SK-N-SH (cell line): ENCODE data around the gene SLC12A3. TPM values are rescaled to one million over a fixed set of nuclear protein-coding genes. Genes with fewer than 3 reads are reported as not detected.

ENCODE experiments used
- CTCF ChIA-PET: fragments of 300-600, 350-600 bp; formaldehyde crosslinking; extraction: SDS; loops from one replicate; lab custom pipeline; 2021; lab: Yijun Ruan, JAX
- POLR2A ChIA-PET: fragments of 350-600 bp; sonication (Branson Sonifier 250); formaldehyde crosslinking; extraction: SDS; loops from one replicate; lab custom pipeline; 2020; ENCODE audit warnings: antibody characterized with exemption, inconsistent platforms; lab: Yijun Ruan, JAX
- DNase-seq: peaks from one replicate; pipeline ENCODE4 v3.0.0; 2012
- H2AFZ ChIP-seq: fragments of 200-600 bp; sonication (generic); 2 replicates; pipeline ENCODE4 v1.8.1; 2016; ENCODE audit warnings: antibody characterized with exemption, mild to moderate bottlenecking, low read depth
- H3F3A ChIP-seq: fragments of 200-600 bp; sonication (generic); replicated peaks from 2 replicates; pipeline ENCODE3; 2016; ENCODE audit warnings: antibody characterized with exemption, mild to moderate bottlenecking; ENCODE audit not compliant: insufficient read depth
- H3K27ac ChIP-seq, 2 experiments: fragments of 200-500 bp in 1 of 2; fragments of 200-600 bp in 1 of 2; sonication (Bioruptor generic) in 1 of 2; sonication (generic), shearing (Covaris generic) in 1 of 2; 2 replicates each; pipeline versions ENCODE4 v1.5.1 to v1.6.1; 2014 to 2016; ENCODE audit warnings: low read depth in 2 of 2, inconsistent platforms in 1 of 2, low read length in 1 of 2, mild to moderate bottlenecking in 1 of 2, mixed read lengths in 1 of 2
- H3K27me3 ChIP-seq: fragments of 200-600 bp; sonication (generic), shearing (Covaris generic); 2 replicates; pipeline ENCODE4 v1.6.1; 2016; ENCODE audit warnings: mixed run types; ENCODE audit not compliant: insufficient read depth
- H3K36me3 ChIP-seq, 2 experiments: fragments of 200-500 bp in 1 of 2; fragments of 200-600 bp in 1 of 2; sonication (Bioruptor generic) in 1 of 2; sonication (generic) in 1 of 2; replicated peaks in 1 of 2; 2 replicates each; pipeline versions ENCODE3 to v1.5.1; 2014 to 2016; ENCODE audit warnings: low read length in 1 of 2, mild to moderate bottlenecking in 1 of 2; ENCODE audit not compliant: insufficient read depth in 2 of 2, control insufficient read depth in 1 of 2
- H3K4me1 ChIP-seq, 2 experiments: fragments of 200-500 bp in 1 of 2; fragments of 200-600 bp in 1 of 2; sonication (Bioruptor generic) in 1 of 2; sonication (generic), shearing (Covaris generic) in 1 of 2; 2 replicates each; pipeline versions ENCODE4 v1.5.1 to v1.6.1; 2014 to 2016; ENCODE audit warnings: low read depth in 1 of 2, low read length in 1 of 2, mixed run types in 1 of 2; ENCODE audit not compliant: insufficient read depth in 2 of 2, control insufficient read depth in 1 of 2
- H3K4me2 ChIP-seq: fragments of 200-600 bp; sonication (generic), shearing (Covaris generic); 2 replicates; pipeline ENCODE4 v1.6.1; 2017; ENCODE audit warnings: mixed run types
- H3K4me3 ChIP-seq, 2 experiments: fragments of 200-500 bp in 1 of 2; fragments of 200-600 bp in 1 of 2; sonication (Bioruptor generic) in 1 of 2; sonication (generic), shearing (Covaris generic) in 1 of 2; 2 replicates each; pipeline versions ENCODE4 v1.5.1 to v1.8.1; 2014 to 2016; ENCODE audit warnings: low read depth in 2 of 2, inconsistent platforms in 1 of 2, low read length in 1 of 2, mild to moderate bottlenecking in 1 of 2, mixed read lengths in 1 of 2, moderate library complexity in 1 of 2
- H3K79me2 ChIP-seq: fragments of 200-600 bp; sonication (generic); 2 replicates; pipeline ENCODE4 v1.8.1; 2017; ENCODE audit warnings: mild to moderate bottlenecking; ENCODE audit not compliant: insufficient read depth
- H3K9ac ChIP-seq: fragments of 200-600 bp; sonication (generic); 2 replicates; pipeline ENCODE4 v1.6.1; 2017; ENCODE audit warnings: mixed run types
- H3K9me2 ChIP-seq: fragments of 200-600 bp; sonication (generic); 2 replicates; pipeline ENCODE4 v1.6.1; 2017; ENCODE audit warnings: mixed run types
- H3K9me3 ChIP-seq: fragments of 200-600 bp; sonication (generic); 2 replicates; pipeline ENCODE4 v1.6.1; 2017; ENCODE audit warnings: mixed run types, mild to moderate bottlenecking, moderate library complexity
- H4K20me1 ChIP-seq: fragments of 200-600 bp; sonication (generic); 2 replicates; pipeline ENCODE4 v1.6.1; 2017; ENCODE audit warnings: mild to moderate bottlenecking, mixed run types; ENCODE audit not compliant: insufficient read depth
- CHD2 ChIP-seq: fragments of 150-350 bp; IDR thresholded peaks from 2 replicates; pipeline ENCODE4 v1.6.1; 2018; ENCODE audit warnings: low read length; ENCODE audit not compliant: partially characterized antibody
- CTCF ChIP-seq: fragments of 200-600 bp; sonication (generic); IDR thresholded peaks from 2 replicates; pipeline ENCODE4 v1.6.1; 2017; ENCODE audit warnings: antibody characterized with exemption, mild to moderate bottlenecking, moderate library complexity
- EP300 ChIP-seq, 2 experiments: IDR thresholded peaks; 2 replicates each; pipeline versions ENCODE4 v1.4.0 to v1.6.1; 2012; ENCODE audit warnings: borderline replicate concordance in 1 of 2, low read depth in 1 of 2, low read length in 1 of 2
- EZH2phosphoT487 ChIP-seq: fragments of 200-600 bp; sonication (generic); IDR thresholded peaks from 2 replicates; pipeline ENCODE4 v1.6.1; 2017; ENCODE audit warnings: low read depth, mixed run types, mild to moderate bottlenecking, antibody characterized with exemption, moderate library complexity, borderline replicate concordance
- FOSL2 ChIP-seq: IDR thresholded peaks from 2 replicates; pipeline ENCODE4 v1.4.0; 2012; ENCODE audit warnings: low read depth, mild to moderate bottlenecking, moderate library complexity, borderline replicate concordance
- FOXJ3 ChIP-seq: sonication (generic); formaldehyde crosslinking; IDR thresholded peaks from 2 replicates; pipeline ENCODE4 v1.5.1; 2020; ENCODE audit warnings: mild to moderate bottlenecking, missing genetic modification reagents
- FOXM1 ChIP-seq: IDR thresholded peaks from 2 replicates; pipeline ENCODE4 v1.4.0; 2012; ENCODE audit warnings: low read depth, mild to moderate bottlenecking
- GATA2 ChIP-seq: sonication (generic); formaldehyde crosslinking; IDR thresholded peaks from 2 replicates; pipeline ENCODE4 v1.5.0; 2020; ENCODE audit warnings: mild to moderate bottlenecking, missing genetic modification reagents
- IRF3 ChIP-seq: fragments of 150-350 bp; IDR thresholded peaks from 2 replicates; pipeline ENCODE4 v1.6.1; 2016; ENCODE audit warnings: mild to moderate bottlenecking, low read depth, low read length
- JUND ChIP-seq: IDR thresholded peaks from 2 replicates; pipeline ENCODE4 v1.4.0; 2012
- MAX ChIP-seq: IDR thresholded peaks from 2 replicates; pipeline ENCODE4 v1.4.0; 2012; ENCODE audit warnings: low read depth
- MEF2A ChIP-seq: IDR thresholded peaks from 2 replicates; pipeline ENCODE4 v1.4.0; 2012; ENCODE audit warnings: low read depth, borderline replicate concordance
- MXI1 ChIP-seq: IDR thresholded peaks from 2 replicates; pipeline ENCODE4 v1.6.1; 2012; ENCODE audit warnings: mild to moderate bottlenecking, low read depth, low read length, improper control_type of control experiment
- NFIC ChIP-seq: IDR thresholded peaks from 2 replicates; pipeline ENCODE4 v1.4.0; 2012; ENCODE audit warnings: borderline replicate concordance
- NRF1 ChIP-seq: IDR thresholded peaks from 2 replicates; pipeline ENCODE4 v1.6.1; 2012; ENCODE audit warnings: low read depth, mild to moderate bottlenecking, low read length
- POLR2AphosphoS5 ChIP-seq: IDR thresholded peaks from 2 replicates; pipeline ENCODE4 v1.6.1; 2012; ENCODE audit warnings: low read depth, low read length
- RAD21 ChIP-seq: IDR thresholded peaks from 2 replicates; pipeline ENCODE4 v1.6.1; 2012; ENCODE audit warnings: mild to moderate bottlenecking, low read length
- RCOR1 ChIP-seq: fragments of 150-350 bp; IDR thresholded peaks from 2 replicates; pipeline ENCODE4 v1.6.1; 2017; ENCODE audit warnings: antibody characterized with exemption, low read length
- RFX5 ChIP-seq: IDR thresholded peaks from 2 replicates; pipeline ENCODE4 v1.6.1; 2012; ENCODE audit warnings: mild to moderate bottlenecking, improper control_type of control experiment, low read length
- RXRA ChIP-seq: IDR thresholded peaks from 2 replicates; pipeline ENCODE4 v1.4.0; 2012; ENCODE audit warnings: low read depth, mild to moderate bottlenecking, borderline replicate concordance
- SIN3A ChIP-seq: IDR thresholded peaks from 2 replicates; pipeline ENCODE4 v1.6.1; 2012; ENCODE audit warnings: low read depth, mild to moderate bottlenecking, low read length, moderate library complexity, borderline replicate concordance
- SMC3 ChIP-seq: IDR thresholded peaks from 2 replicates; pipeline ENCODE4 v1.6.1; 2012; ENCODE audit warnings: low read depth, low read length, improper control_type of control experiment
- TCF12 ChIP-seq: IDR thresholded peaks from 2 replicates; pipeline ENCODE4 v1.4.0; 2012
- TEAD4 ChIP-seq: IDR thresholded peaks from 2 replicates; pipeline ENCODE4 v1.4.0; 2012; ENCODE audit warnings: mild to moderate bottlenecking, borderline replicate concordance; ENCODE audit not compliant: insufficient read depth
- YY1 ChIP-seq: IDR thresholded peaks from 2 replicates; pipeline ENCODE4 v1.4.0; 2012; ENCODE audit warnings: low read depth, mild to moderate bottlenecking
- WGBS: methylation state at CpG from one replicate; pipeline ENCODE4 v1.1.6; 2017; ENCODE audit warnings: low lambda C conversion rate; 5-methylcytosine and 5-hydroxymethylcytosine counted together
- polyA plus RNA-seq, 3 experiments: library from polyadenylated mRNA; depleted of rRNA; stranded (reverse); fragments of >200 nt; gene quantifications; 2 replicates each; pipeline ENCODE4 v1.2.3, GENCODE V29; 2012

Gene SLC12A3
- polyA plus RNA-seq, 1 of the 3 experiments (the other 2 are of a cell fraction), result not detected

GRCh38 chr16:56874800-56875199 is 9.8 kb downstream of the SLC12A3 start:
- Histone ChIP-seq H3K27me3 (no peaks in the 10 kb centered on the region), H3K9me3 (no peaks in the 10 kb centered on the region), H3K36me3 (no peaks in the 10 kb centered on the region), H3F3A (no peaks in the 10 kb centered on the region), H4K20me1 (no peaks in the 10 kb centered on the region), H3K9ac (no peak overlapping the region), H3K27ac (peak overlapping the region; percentile 15 to 91; a peak in 2 of 4 replicates), H3K9me2 (no peaks in the 10 kb centered on the region), H3K4me1 (peaks cover 0 to 35% of the 10 kb centered on the region in 2 experiments; a peak in 1 of 4 replicates), H3K4me3 (no peak overlapping the region), H3K79me2 (no peaks in the 10 kb centered on the region), H3K4me2 (no peak overlapping the region), H2AFZ (peak overlapping the region; percentile 68; the same call in 1 of the 2 replicates)
- 57% methylated on average over 9 of the region's 11 CpGs for WGBS
- POLR2A ChIA-PET, result interaction anchor here (0.6 to 2.9 kb wide), 5 partner anchors 14 to 103 kb away, joined by 3 to 43 read pairs (median 4); partner anchors contain the start of gene HERPUD1
- CTCF ChIA-PET, result interaction anchor here (0.7 to 2.0 kb wide), 16 partner anchors 8 to 153 kb away, joined by 3 to 8 read pairs (median 4); partner anchors contain the start of gene HERPUD1
- TF ChIP-seq RCOR1 (peak; percentile 96), MXI1 (peak; percentile 85), SMC3 (peak; percentile 35; the same call in 1 of the 2 replicates), EP300 (IDR thresholded peaks at IDR 0.05; ENCODE audit: borderline replicate concordance in 1 of 2, low read depth in 1 of 2, low read length in 1 of 2) (peak in 1 of 2 experiments; percentile 91; a peak in 2 of 4 replicates), RAD21 (peak; percentile 41), SIN3A (no peak), FOXM1 (no peak), CTCF (no peak), YY1 (no peak), NFIC (no peak), POLR2AphosphoS5 (no peak), TCF12 (no peak), TEAD4 (no peak), RXRA (no peak), EZH2phosphoT487 (no peak), CHD2 (peak; percentile 86), MEF2A (no peak), GATA2 (CRISPR knock-in tag) (peak; percentile 99), NRF1 (no peak), JUND (no peak), FOXJ3 (CRISPR knock-in tag) (peak; percentile 62; the same call in 1 of the 2 replicates), MAX (0 out of 2 replicates have a peak, but pooled peaks have one; percentile 14), IRF3 (no peak), RFX5 (no peak), FOSL2 (no peak)
- DNase-seq, result peak; percentile 90
